A549 (cell line): ENCODE data around the gene FTSJ1. TPM values are rescaled to one million over a fixed set of nuclear protein-coding genes. Genes with fewer than 3 reads are reported as not detected.

ENCODE experiments used
- ATAC-seq, 2 experiments: fragments of 200-7000 bp in 1 of 2; fragments of >200 bp in 1 of 2; cut with Nextera tagmentation in 1 of 2; cut with Tn5 transposase in 1 of 2; 3 replicates each; pipeline versions ENCODE4 v1.8.0 to v1.9.1; 2018 to 2020; ENCODE audit warnings: mild to moderate bottlenecking in 1 of 2, moderate library complexity in 1 of 2
- CTCF ChIA-PET: fragments of 300-600 bp; sonication (Branson Sonifier 250); formaldehyde crosslinking; extraction: SDS; loops from one replicate; lab custom pipeline; 2021; ENCODE audit warnings: antibody characterized with exemption, inconsistent platforms; lab: Yijun Ruan, JAX
- POLR2A ChIA-PET: fragments of 350-600 bp; formaldehyde crosslinking; extraction: SDS; loops from one replicate; lab custom pipeline; 2021; ENCODE audit warnings: antibody characterized with exemption, inconsistent platforms; lab: Yijun Ruan, JAX
- DNase-seq, 2 experiments: peaks; one replicate each; pipeline versions ENCODE4 v3.0.0 to v3.0.0-alpha.2; 2011 to 2016; ENCODE audit warnings: low read depth in 1 of 2, low spot score in 1 of 2
- FAIRE-seq: peaks from 2 replicates; lab custom pipeline; 2011; peaks lifted over from hg19 to GRCh38; lab: Jason Lieb, UNC
- H3K27ac ChIP-seq, 2 experiments: fragments of >200 bp; sonication (Bioruptor Twin); formaldehyde crosslinking; 3 replicates each; pipeline ENCODE4 v1.5.1; 2016 to 2017
- H3K4me1 ChIP-seq: fragments of >200 bp; sonication (Bioruptor Twin); formaldehyde crosslinking; 3 replicates; pipeline ENCODE4 v1.6.1; 2016
- H3K4me2 ChIP-seq: fragments of >200 bp; sonication (Bioruptor Twin); formaldehyde crosslinking; 3 replicates; pipeline ENCODE4 v1.6.1; 2016
- H3K4me3 ChIP-seq: fragments of >200 bp; sonication (Bioruptor Twin); formaldehyde crosslinking; 3 replicates; pipeline ENCODE4 v1.5.1; 2016
- H3K9me3 ChIP-seq: fragments of >200 bp; sonication (Bioruptor Twin); formaldehyde crosslinking; 3 replicates; pipeline ENCODE4 v1.6.1; 2016
- BHLHE40 ChIP-seq: IDR thresholded peaks from 2 replicates; pipeline ENCODE4 v1.6.1; 2012; ENCODE audit warnings: low read depth, low read length, inconsistent platforms
- CHD2 ChIP-seq: fragments of 150-350 bp; IDR thresholded peaks from 2 replicates; pipeline ENCODE4 v1.6.1; 2014; ENCODE audit warnings: low read length; ENCODE audit not compliant: partially characterized antibody
- FOSL2 ChIP-seq, 2 experiments: fragments of 450-650 bp in 1 of 2; fragments of >200 bp in 1 of 2; sonication (Bioruptor Twin) in 1 of 2; formaldehyde crosslinking; IDR thresholded peaks; 2 replicates each; pipeline versions ENCODE4 v1.5.0 to v1.6.1; 2016 to 2020; ENCODE audit warnings: mild to moderate bottlenecking in 1 of 2, moderate library complexity in 1 of 2
- HOXB5 ChIP-seq: fragments of 250-450 bp; sonication (Bioruptor Pico); IDR thresholded peaks from 2 replicates; pipeline ENCODE4 v1.5.0; 2020; ENCODE audit warnings: mild to moderate bottlenecking, moderate library complexity
- JUNB ChIP-seq: fragments of >200 bp; sonication (Bioruptor Twin); formaldehyde crosslinking; IDR thresholded peaks from 2 replicates; pipeline ENCODE4 v1.6.1; 2016
- MYC ChIP-seq: IDR thresholded peaks from 2 replicates; pipeline ENCODE4 v1.6.1; 2012; ENCODE audit warnings: mild to moderate bottlenecking, inconsistent platforms, low read length, improper control_type of control experiment, borderline replicate concordance
- POLR2AphosphoS2 ChIP-seq: conservative IDR thresholded peaks from 2 replicates; pipeline ENCODE4 v1.6.1; 2012; ENCODE audit warnings: low read length, improper control_type of control experiment, inconsistent platforms
- RAD21 ChIP-seq, 2 experiments: fragments of >200 bp in 1 of 2; sonication (Bioruptor Twin) in 1 of 2; formaldehyde crosslinking in 1 of 2; IDR thresholded peaks in 1 of 2; conservative IDR thresholded peaks in 1 of 2; 2 replicates in 1 of 2; 3 replicates in 1 of 2; pipeline ENCODE4 v1.6.1; 2012 to 2018; ENCODE audit warnings: inconsistent platforms in 1 of 2
- RARB ChIP-seq: fragments of 250-450 bp; sonication (Bioruptor Pico); IDR thresholded peaks from 2 replicates; pipeline ENCODE4 v1.8.0; 2021; ENCODE audit warnings: mild to moderate bottlenecking, moderate library complexity
- SMC3 ChIP-seq: fragments of >200 bp; sonication (Bioruptor Twin); formaldehyde crosslinking; IDR thresholded peaks from 3 replicates; pipeline ENCODE4 v1.6.1; 2018; ENCODE audit warnings: inconsistent platforms
- TFCP2L1 ChIP-seq: fragments of 250-450 bp; sonication (Bioruptor Pico); IDR thresholded peaks from 2 replicates; pipeline ENCODE4 v1.5.0; 2021; ENCODE audit warnings: mild to moderate bottlenecking
- USF2 ChIP-seq: fragments of 450-650 bp; IDR thresholded peaks from 2 replicates; pipeline ENCODE4 v1.6.1; 2014; ENCODE audit warnings: antibody characterized with exemption
- ZC3H11A ChIP-seq: fragments of 450-650 bp; IDR thresholded peaks from 2 replicates; pipeline ENCODE4 v1.6.1; 2014; ENCODE audit warnings: antibody characterized with exemption, mild to moderate bottlenecking
- WGBS: methylation state at CpG from one replicate; pipeline ENCODE4 v1.1.6; 2017; ENCODE audit errors: missing lambda C conversion rate; 5-methylcytosine and 5-hydroxymethylcytosine counted together
- polyA plus RNA-seq, 4 experiments: library from polyadenylated mRNA; depleted of rRNA in 3 of 4; stranded (reverse); fragments of >200 nt; fragmentation: RNase III in 1 of 4; extraction: RNeasy Plus Mini Kit Qiagen cat#74134 plus additional on column Dnase treatment in 1 of 4; gene quantifications; 2 replicates in 3 of 4; 3 replicates in 1 of 4; pipeline ENCODE4 v1.2.3, GENCODE V29; 2011 to 2017
- TF ChIP-seq, protein P1 (sequence below): IDR thresholded peaks from 2 replicates; pipeline ENCODE4 v1.6.1; 2012; ENCODE audit warnings: low read depth, borderline replicate concordance
- TF ChIP-seq, protein P2 (sequence below): fragments of 150-350 bp; IDR thresholded peaks from 2 replicates; pipeline ENCODE4 v1.6.1; 2014; ENCODE audit warnings: low read depth, mild to moderate bottlenecking, low read length

The FTSJ1 gene
- polyA plus RNA-seq, 2 of the 4 experiments (the other 2 are of a cell fraction) = 37.1 to 71.2 TPM

- peak in 1 of 2 experiments; percentile 43; a peak in 3 of 6 replicates for ATAC-seq
- no peak for FAIRE-seq
- no peaks in the 10 kb centered on the region for H3K9me3 ChIP-seq
- no peak overlapping the region for H3K4me2 ChIP-seq
- H3K4me3 ChIP-seq = no peak overlapping the region
- CTCF ChIA-PET = interaction anchor here (0.6 to 1.9 kb wide), 8 partner anchors 9 to 664 kb away, joined by 3 to 7 read pairs (median 3); no protein-coding TSS in a partner anchor
- no peak for DNase-seq
- TF ChIP-seq BHLHE40 (no peak), SMC3 (peak; percentile 15; the same call in 1 of the 3 replicates), ZC3H11A (no peak), RAD21 (conservative IDR thresholded peaks at IDR 0.05 in 1 of 2, IDR thresholded peaks at IDR 0.05 in 1 of 2) (peak; percentile 45 to 66; a peak in 4 of 5 replicates)
- peaks cover 21% of the 10 kb centered on the region for H3K4me1 ChIP-seq
- no peak overlapping the region for H3K27ac ChIP-seq
- POLR2A ChIA-PET = no interaction called here
- WGBS = 38% methylated on average over 8 of the region's 10 CpGs
Measured at GRCh38 chrX:48493890-48494364, 17.9 kb downstream of the FTSJ1 start.

DNA sequence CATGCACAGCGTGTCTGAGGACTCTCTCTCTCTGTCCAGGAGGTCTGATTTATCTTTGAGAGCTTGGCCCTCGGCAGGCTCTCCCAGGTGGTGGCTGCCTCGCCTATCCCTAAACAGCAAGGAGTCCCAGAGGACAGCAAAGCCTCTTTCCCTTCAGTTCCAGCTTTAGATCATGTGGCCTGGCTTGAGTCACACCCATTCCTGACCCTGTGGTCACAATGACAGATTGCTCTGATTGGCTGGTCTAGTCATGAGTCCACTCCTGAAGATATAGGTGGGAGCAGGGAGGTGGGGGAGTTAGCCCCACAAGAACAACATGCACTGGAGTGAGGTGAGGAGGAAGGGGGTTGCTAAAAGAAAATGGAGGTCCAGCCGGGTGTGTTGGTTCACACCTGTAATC, 20.7 kb downstream of the FTSJ1 start:
- Histone ChIP-seq H3K4me3 (no peak overlapping the region), H3K4me1 (peaks cover 21% of the 10 kb centered on the region)
- CTCF ChIA-PET = interaction anchor here (0.6 kb wide), 1 partner anchor 39 kb away, joined by 3 read pairs; no protein-coding TSS in a partner anchor
- TF ChIP-seq, protein P1, sequence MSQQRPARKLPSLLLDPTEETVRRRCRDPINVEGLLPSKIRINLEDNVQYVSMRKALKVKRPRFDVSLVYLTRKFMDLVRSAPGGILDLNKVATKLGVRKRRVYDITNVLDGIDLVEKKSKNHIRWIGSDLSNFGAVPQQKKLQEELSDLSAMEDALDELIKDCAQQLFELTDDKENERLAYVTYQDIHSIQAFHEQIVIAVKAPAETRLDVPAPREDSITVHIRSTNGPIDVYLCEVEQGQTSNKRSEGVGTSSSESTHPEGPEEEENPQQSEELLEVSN = no peak
- TF ChIP-seq USF2 = 0 out of 2 replicates have a peak, but pooled peaks have one; percentile 5
- TF ChIP-seq, all 56 proteins: peak for 1
- POLR2A ChIA-PET = no interaction called here
- no peak for ATAC-seq
- FAIRE-seq = no peak
- DNase-seq = no peak
- no peaks in the 10 kb centered on the region for H3K9me3 ChIP-seq
- H3K27ac ChIP-seq = no peak overlapping the region
- WGBS = 72% methylated on average over 4 of the region's 4 CpGs
- no peak overlapping the region for H3K4me2 ChIP-seq

DNA sequence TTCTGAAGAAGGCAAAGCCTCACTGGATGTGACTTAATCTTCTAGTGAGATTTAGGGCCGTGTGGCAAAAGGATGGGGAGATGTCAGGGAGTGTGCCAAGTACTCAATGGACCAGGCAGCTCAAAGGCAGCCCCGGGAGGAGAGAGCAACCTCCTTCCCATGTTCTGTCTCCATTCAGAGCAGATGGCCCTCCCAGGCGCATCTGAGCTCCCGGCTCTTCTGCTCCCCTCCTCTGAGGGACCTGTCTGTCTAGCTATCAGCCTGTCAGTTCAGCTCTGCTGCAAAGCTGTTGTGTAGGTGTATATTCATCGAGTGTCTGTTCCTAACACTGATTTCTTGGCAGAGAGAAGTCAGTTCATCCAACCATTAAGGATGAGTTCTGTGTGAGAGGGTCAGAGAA, 21.9 kb downstream of the FTSJ1 start:
- H3K9me3 ChIP-seq = no peaks in the 10 kb centered on the region
- peak overlapping the region; percentile 38 for H3K4me2 ChIP-seq
- H3K27ac ChIP-seq = peak overlapping the region in 1 of 2 experiments; percentile 66; a peak in 4 of 6 replicates
- ChIA-PET POLR2A (no interaction called here), CTCF (no interaction called here)
- H3K4me1 ChIP-seq = peaks cover 10% of the 10 kb centered on the region
- FAIRE-seq (no peak), DNase-seq (no peak), ATAC-seq (peak; percentile 30 to 48; a peak in 4 of 6 replicates)
- H3K4me3 ChIP-seq = no peak overlapping the region
- TF ChIP-seq RARB = no peak
- TF ChIP-seq HOXB5 (CRISPR knock-in tag) = no peak
- no peak for TF ChIP-seq CHD2
- no peak for TF ChIP-seq MYC
- TF ChIP-seq, protein P2, sequence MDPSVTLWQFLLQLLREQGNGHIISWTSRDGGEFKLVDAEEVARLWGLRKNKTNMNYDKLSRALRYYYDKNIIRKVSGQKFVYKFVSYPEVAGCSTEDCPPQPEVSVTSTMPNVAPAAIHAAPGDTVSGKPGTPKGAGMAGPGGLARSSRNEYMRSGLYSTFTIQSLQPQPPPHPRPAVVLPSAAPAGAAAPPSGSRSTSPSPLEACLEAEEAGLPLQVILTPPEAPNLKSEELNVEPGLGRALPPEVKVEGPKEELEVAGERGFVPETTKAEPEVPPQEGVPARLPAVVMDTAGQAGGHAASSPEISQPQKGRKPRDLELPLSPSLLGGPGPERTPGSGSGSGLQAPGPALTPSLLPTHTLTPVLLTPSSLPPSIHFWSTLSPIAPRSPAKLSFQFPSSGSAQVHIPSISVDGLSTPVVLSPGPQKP = no peak
- no peak for TF ChIP-seq JUNB
- no peak for TF ChIP-seq TFCP2L1 (CRISPR knock-in tag)
- 43% methylated on average over 5 of the region's 5 CpGs for WGBS

DNA sequence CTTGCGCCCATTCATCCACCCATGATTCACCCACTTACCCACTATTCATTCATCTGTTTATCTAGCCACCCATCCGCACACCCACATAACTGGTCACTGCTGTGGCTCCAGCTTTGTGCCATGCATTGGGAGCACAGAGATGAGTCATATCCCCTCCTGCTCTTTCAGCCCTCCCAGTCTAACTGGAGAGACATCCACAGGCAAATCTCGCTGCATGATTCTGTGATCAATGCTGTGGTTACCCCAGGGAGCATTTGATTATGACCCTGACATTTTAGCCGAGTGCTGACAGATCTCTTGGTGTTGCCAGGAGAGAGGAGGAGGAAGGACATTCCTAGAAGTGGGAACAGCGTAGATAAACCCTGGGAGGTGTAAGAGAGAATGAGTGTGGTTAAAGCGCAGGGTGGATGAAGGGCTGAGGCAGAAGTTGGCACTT, 22.4 kb downstream of the FTSJ1 start:
- Histone ChIP-seq H3K4me3 (no peak overlapping the region), H3K9me3 (no peaks in the 10 kb centered on the region), H3K4me2 (peak overlapping the region; percentile 38)
- CTCF ChIA-PET = no interaction called here
- DNase-seq = no peak
- ATAC-seq = peak; percentile 65 to 75; a peak in 5 of 6 replicates
- 21% methylated on average over 6 of the region's 6 CpGs for WGBS
- POLR2A ChIA-PET = no interaction called here
- peak; percentile 90 for FAIRE-seq
- TF ChIP-seq FOSL2 (IDR thresholded peaks at IDR 0.05) (no peak), FOSL2 (CRISPR knock-in tag; IDR thresholded peaks at IDR 0.05) (peak; percentile 26), POLR2AphosphoS2 (no peak)
- TF ChIP-seq, all 56 proteins: peak for 1
- peak overlapping the region in 1 of 2 experiments; percentile 66; a peak in 3 of 6 replicates for H3K27ac ChIP-seq
- H3K4me1 ChIP-seq = peaks cover 10% of the 10 kb centered on the region
